ENCODE data around the gene PAIP2B.

The PAIP2B gene

DNA sequence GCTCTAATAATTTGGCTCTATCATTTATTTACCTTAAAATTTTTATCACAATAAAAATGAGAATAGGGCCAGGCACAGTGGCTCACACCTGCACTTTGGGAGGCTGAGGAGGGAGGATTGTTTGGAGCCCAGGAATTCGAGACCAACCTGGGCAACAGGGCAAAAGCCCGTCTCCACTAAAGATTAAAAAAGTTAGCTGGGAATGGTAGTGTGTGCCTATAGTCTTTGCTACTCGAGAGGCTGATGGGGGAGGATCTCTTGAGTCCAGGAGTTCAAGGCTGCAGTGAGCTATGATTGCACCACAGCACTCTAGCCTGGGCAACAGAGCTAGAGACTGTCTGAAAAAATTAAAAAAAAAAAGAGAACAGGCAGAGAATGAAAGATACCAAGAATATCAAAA lies 90.7 kb downstream of the PAIP2B start:
- Histone ChIP-seq H3K4me1 (ENCODE audit: control insufficient read depth, insufficient read depth, low read length) (no peaks in the 10 kb centered on the region), H3K9me3 (ENCODE audit: control insufficient read depth, insufficient read depth, low read depth, low read length) (no peaks in the 10 kb centered on the region), H3K4me3 (ENCODE audit: low read depth, low read length) (no peak overlapping the region), H3K27ac (ENCODE audit: extremely low read depth, low read depth, low read length) (no peak overlapping the region), H3K36me3 (ENCODE audit: control insufficient read depth in 2 of 2, insufficient read depth in 1 of 2, low read length in 2 of 2) (peaks cover 65 to 77% of the 10 kb centered on the region in 2 experiments)
- ChIA-PET POLR2A (no interaction called here), CTCF (no interaction called here)
- TF ChIP-seq ZNF114 (tag by site-specific recombination; IDR thresholded peaks at IDR 0.05) (no peak), PATZ1 (tag by site-specific recombination; IDR thresholded peaks at IDR 0.05) (no peak), ZNF354C (tag by site-specific recombination; IDR thresholded peaks at IDR 0.05; ENCODE audit: borderline replicate concordance, low read depth) (no peak), ZBTB20 (tag by site-specific recombination; IDR thresholded peaks at IDR 0.05) (no peak), ZNF23 (tag by site-specific recombination; IDR thresholded peaks at IDR 0.05; ENCODE audit: borderline replicate concordance) (no peak)

- Histone ChIP-seq H3K9me3 (ENCODE audit: control insufficient read depth, insufficient read depth, low read depth, low read length) (no peaks in the 10 kb centered on the region), H3K4me3 (ENCODE audit: low read depth, low read length) (no peak overlapping the region), H3K36me3 (ENCODE audit: control insufficient read depth in 2 of 2, insufficient read depth in 1 of 2, low read length in 2 of 2) (peaks cover 44 to 53% of the 10 kb centered on the region in 2 experiments), H3K4me1 (ENCODE audit: control insufficient read depth, insufficient read depth, low read length) (no peaks in the 10 kb centered on the region), H3K27ac (ENCODE audit: extremely low read depth, low read depth, low read length) (no peak overlapping the region)
- POLR2A ChIA-PET: no interaction called here
- CTCF ChIA-PET: interaction anchor here (1.1 to 1.2 kb wide), 2 partner anchors 18 to 33 kb away, joined by 3 to 4 read pairs; no protein-coding TSS in a partner anchor
- TF ChIP-seq ZNF571 (tag by site-specific recombination; IDR thresholded peaks at IDR 0.05): no peak
- 0 out of 2 replicates have a peak, but pooled peaks have one; percentile 24 for TF ChIP-seq BCL11B (tag by site-specific recombination; IDR thresholded peaks at IDR 0.05; ENCODE audit: low read depth)
- no peak for TF ChIP-seq ZNF280C (tag by site-specific recombination; IDR thresholded peaks at IDR 0.05)
- TF ChIP-seq TRIM28 (IDR thresholded peaks at IDR 0.05; ENCODE audit: borderline replicate concordance, low read length): no peak
- no peak for TF ChIP-seq ZNF394 (tag by site-specific recombination; IDR thresholded peaks at IDR 0.05; ENCODE audit: borderline replicate concordance)
- TF ChIP-seq ZBTB8A (tag by site-specific recombination; IDR thresholded peaks at IDR 0.05): no peak
- no peak for TF ChIP-seq ZNF48 (tag by site-specific recombination; IDR thresholded peaks at IDR 0.05)
- TF ChIP-seq, protein P1, sequence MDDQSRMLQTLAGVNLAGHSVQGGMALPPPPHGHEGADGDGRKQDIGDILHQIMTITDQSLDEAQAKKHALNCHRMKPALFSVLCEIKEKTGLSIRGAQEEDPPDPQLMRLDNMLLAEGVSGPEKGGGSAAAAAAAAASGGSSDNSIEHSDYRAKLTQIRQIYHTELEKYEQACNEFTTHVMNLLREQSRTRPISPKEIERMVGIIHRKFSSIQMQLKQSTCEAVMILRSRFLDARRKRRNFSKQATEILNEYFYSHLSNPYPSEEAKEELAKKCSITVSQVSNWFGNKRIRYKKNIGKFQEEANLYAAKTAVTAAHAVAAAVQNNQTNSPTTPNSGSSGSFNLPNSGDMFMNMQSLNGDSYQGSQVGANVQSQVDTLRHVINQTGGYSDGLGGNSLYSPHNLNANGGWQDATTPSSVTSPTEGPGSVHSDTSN (CRISPR knock-in tag; IDR thresholded peaks at IDR 0.05): no peak
Observed at GRCh38 chr2:71133603-71134002, 93.3 kb downstream of the PAIP2B start.

All from HEK293 (cell line).